ENCODE data around the gene AK6.

DNA sequence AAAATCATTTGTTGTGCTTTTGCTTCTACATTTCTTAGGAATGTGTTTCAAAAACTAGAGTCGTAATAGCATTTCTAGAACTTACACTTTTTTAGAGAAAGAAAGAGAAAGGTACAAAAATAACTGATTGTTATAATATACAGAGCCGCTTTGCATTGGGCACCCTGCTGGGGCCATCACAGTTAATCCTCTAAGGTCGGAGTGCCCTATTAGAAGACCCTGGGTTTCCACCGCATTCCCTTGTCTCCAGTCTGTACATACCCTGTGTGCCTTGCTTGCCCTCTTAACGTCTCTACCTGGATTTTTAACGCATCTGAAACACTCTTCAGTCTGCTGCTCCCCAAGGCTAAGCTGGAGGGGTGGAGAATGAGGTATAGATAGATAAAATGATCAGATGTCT lies 46.9 kb upstream of the AK6 start:
- TF ChIP-seq, protein P1, sequence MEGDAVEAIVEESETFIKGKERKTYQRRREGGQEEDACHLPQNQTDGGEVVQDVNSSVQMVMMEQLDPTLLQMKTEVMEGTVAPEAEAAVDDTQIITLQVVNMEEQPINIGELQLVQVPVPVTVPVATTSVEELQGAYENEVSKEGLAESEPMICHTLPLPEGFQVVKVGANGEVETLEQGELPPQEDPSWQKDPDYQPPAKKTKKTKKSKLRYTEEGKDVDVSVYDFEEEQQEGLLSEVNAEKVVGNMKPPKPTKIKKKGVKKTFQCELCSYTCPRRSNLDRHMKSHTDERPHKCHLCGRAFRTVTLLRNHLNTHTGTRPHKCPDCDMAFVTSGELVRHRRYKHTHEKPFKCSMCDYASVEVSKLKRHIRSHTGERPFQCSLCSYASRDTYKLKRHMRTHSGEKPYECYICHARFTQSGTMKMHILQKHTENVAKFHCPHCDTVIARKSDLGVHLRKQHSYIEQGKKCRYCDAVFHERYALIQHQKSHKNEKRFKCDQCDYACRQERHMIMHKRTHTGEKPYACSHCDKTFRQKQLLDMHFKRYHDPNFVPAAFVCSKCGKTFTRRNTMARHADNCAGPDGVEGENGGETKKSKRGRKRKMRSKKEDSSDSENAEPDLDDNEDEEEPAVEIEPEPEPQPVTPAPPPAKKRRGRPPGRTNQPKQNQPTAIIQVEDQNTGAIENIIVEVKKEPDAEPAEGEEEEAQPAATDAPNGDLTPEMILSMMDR (IDR thresholded peaks at IDR 0.05) = no peak
- TF ChIP-seq EZH2 (IDR thresholded peaks at IDR 0.05; ENCODE audit: borderline replicate concordance, insufficient read depth, low read depth, low read length, poor library complexity, severe bottlenecking) = no peak
